Kidney tubule cell (primary cell): ENCODE data around the gene ABAT.
"Not testable (repeated sequence)": the region's sequence is repeated elsewhere in the genome, so short reads cannot be mapped to it uniquely, and the experiment has no call there.

ENCODE experiments used
- DNase-seq: peaks from one replicate; pipeline ENCODE4 v3.0.0-alpha.2; 2018; ENCODE audit warnings: low spot score

ABAT gene

GRCh38 chr16:8682551-8683259 is 8.3 kb downstream of the ABAT start:
- no peak for DNase-seq

- DNase-seq: no peak
Measured at GRCh38 chr16:8683640-8684039, 9.2 kb downstream of the ABAT start.

GRCh38 chr16:8685617-8686016 is 11.2 kb downstream of the ABAT start:
- DNase-seq: no peak

DNA sequence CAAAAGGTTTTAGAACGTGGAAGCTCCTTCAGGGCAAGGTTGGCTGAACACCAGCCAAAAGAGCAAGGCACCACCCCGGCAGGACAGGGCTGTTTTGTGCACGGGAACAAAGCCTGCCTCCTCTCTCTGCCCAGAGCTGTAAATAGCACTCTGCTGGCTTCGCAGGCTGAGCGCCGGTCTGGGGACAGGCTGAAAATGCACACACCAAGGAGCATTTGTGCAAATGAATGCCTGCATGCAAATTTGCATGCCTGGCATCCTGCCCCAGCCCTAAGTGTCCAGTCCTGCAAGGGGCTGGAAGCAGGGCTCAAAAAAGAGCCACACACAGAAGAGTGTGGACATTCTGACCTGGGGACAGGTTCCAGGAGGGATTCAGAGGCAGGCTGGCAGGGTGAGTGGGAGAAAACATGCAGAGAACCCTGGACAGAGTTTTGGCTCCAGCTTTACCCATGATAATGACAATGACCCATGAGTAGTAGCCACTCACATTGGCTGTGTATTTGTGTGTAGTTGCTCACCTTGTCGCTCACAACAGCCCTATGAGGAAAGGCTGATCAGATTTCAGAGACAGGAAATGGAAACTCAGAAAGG is 11.7 kb downstream of the ABAT start:
- DNase-seq: no peak

DNA sequence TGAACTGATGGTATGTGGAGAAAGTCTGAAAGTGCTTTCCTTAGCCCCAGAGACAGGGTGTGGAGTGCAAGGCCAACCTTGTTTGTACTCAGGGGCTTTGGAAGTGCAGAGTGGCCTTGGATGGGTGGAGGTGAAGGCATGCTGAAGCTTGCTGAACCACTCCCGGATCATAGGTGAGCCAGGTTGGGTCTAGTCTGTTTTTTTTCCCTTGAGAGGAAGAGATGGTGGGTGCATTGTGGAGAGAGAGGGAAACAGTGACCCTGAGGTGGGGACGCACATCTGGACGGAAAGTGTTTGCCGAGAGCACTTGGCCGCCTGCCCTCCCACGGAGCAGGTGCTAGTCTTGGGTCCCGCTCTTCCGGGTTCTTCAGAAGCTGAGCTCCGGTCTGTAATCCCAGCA is 12.5 kb downstream of the ABAT start:
- no peak for DNase-seq

- DNase-seq: no peak
Measured at GRCh38 chr16:8689686-8690085, 15.3 kb downstream of the ABAT start.

GRCh38 chr16:8691728-8692127 is 17.3 kb downstream of the ABAT start:
- no peak for DNase-seq

GRCh38 chr16:8694795-8695728 is 20.6 kb downstream of the ABAT start:
- DNase-seq: no peak

- no peak for DNase-seq
Measured at GRCh38 chr16:8696880-8697279, 22.5 kb downstream of the ABAT start.

- no peak for DNase-seq
Measured at GRCh38 chr16:8697965-8698364, 23.5 kb downstream of the ABAT start.

DNA sequence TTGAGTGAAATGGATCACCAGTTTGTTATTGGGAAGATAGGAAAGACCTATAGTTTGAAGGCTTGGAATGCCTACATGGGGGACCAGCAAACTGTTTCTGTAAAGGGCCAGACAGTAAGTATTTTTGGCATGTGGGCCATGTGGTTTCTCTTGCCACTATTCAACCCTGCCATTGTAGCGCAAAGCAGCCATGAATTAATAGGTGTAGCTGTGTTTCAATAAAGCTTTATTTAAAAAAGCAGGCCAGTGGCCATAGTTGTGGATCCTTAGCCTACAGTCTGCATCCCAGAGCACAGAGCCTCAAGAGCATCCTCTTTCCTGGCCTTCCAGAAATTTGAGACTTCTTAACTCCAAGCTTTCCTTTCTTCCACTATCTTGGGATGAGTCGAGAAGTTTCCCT is 29.3 kb downstream of the ABAT start:
- DNase-seq: no peak

- no peak for DNase-seq
Measured at GRCh38 chr16:8704098-8704497, 29.7 kb downstream of the ABAT start.

GRCh38 chr16:8705100-8705822 is 30.8 kb downstream of the ABAT start:
- DNase-seq: not testable (repeated sequence)

DNA sequence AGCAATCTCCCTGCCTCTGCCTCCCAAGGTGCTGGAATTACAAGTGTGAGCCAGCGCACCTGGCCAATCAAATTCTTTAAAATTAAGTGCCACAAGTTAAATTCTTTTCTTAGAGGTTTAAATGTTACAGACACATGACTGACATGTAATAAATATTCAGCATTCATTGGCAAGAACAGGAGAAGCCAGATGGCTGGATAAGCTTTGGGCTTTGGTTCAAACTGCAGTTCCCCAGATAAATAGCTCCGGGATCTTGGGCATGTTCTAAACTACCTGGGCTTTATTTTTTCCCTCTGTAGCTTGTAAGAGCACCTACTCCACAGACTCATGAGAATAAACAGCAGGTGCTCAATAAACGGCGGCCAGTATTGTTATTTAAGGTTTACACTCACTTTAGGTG is 34.1 kb downstream of the ABAT start:
- DNase-seq: no peak

DNA sequence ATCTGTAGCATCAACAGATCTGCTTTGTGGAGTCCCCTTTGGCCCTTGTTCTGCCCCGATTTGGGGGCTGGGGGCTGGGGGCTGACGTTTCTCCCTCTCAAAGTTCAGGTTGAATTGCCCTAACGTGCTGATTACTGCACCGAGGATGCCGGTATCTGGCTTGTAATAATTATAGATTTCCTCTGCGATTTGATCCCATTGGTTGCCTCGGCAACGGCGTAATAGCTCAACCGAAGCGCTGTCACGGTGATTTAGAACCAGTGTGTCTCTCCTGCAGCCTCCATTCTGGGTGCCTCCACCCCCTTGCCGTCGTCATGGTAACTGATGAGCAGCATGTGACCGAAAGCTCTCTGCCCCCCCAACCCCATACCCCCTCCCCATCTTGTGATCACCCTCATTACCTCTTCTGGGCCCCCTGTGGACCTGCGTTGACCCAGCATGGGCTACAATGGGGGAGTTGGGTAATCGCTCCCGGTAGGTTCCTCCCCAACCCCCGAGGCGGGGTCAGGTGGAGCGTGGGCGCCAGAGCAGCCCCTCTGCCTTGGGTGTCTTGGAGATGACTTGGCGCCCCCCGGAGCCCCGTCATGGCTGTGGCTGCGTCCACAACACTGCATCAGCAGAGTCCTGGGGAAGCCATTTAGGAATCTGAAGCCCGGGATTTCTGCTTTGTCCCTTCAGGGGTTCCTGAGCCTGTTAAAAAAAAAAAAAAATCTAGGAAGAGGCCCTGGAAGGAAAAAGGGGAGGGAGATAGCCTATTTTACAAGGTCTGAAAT is 38.4 kb downstream of the ABAT start:
- DNase-seq: no peak

GRCh38 chr16:8713635-8714172 is 39.3 kb downstream of the ABAT start:
- no peak for DNase-seq

GRCh38 chr16:8714174-8714573 is 39.8 kb downstream of the ABAT start:
- DNase-seq: no peak

GRCh38 chr16:8714807-8715206 is 40.4 kb downstream of the ABAT start:
- no peak for DNase-seq

GRCh38 chr16:8716052-8716451 is 41.6 kb downstream of the ABAT start:
- no peak for DNase-seq

- DNase-seq: no peak
Measured at GRCh38 chr16:8716592-8716991, 42.2 kb downstream of the ABAT start.

- DNase-seq: no peak
Measured at GRCh38 chr16:8717469-8717868, 43.1 kb downstream of the ABAT start.
